B cell (primary cell): ENCODE results near the gene SYNPR. TPM values are rescaled to one million over a fixed set of nuclear protein-coding genes. Genes with fewer than 3 reads are reported as not detected.

Experiments used
- ATAC-seq: fragments of 200-7000 bp; cut with Tn5 transposase; one replicate; pipeline ENCODE4 v1.10.0; 2021; ENCODE audit warnings: low read depth, mild to moderate bottlenecking, moderate number of reproducible peaks, moderate library complexity
- CTCF ChIA-PET: fragments of 350-600 bp; sonication (Branson Sonifier 250); formaldehyde crosslinking; loops from one replicate; lab custom pipeline; 2021; ENCODE audit warnings: antibody characterized with exemption, inconsistent platforms; lab: Charles Lee
- POLR2A ChIA-PET: fragments of 350-600 bp; sonication (Branson Sonifier 250); formaldehyde crosslinking; loops from one replicate; lab custom pipeline; 2021; ENCODE audit warnings: antibody characterized with exemption; lab: Charles Lee
- DNase-seq: peaks from one replicate; pipeline ENCODE4 v3.0.0; 2013
- H2AFZ ChIP-seq: 2 replicates; pipeline ENCODE4 v1.6.1; 2012; ENCODE audit warnings: mild to moderate bottlenecking, low read depth, low read length; ENCODE audit not compliant: insufficient read depth, poor library complexity, severe bottlenecking
- H3K27ac ChIP-seq, 2 donors: 1 replicate in 1 of 2; 2 replicates in 1 of 2; pipeline ENCODE4 v1.5.1; 2012 to 2013; ENCODE audit warnings: low read length in 2 of 2, mild to moderate bottlenecking in 2 of 2, moderate library complexity in 1 of 2
- H3K27me3 ChIP-seq, 4 experiments: fragments of 200-600 bp in 1 of 4; sonication (generic) in 1 of 4; replicated peaks in 1 of 4; 1 replicate in 2 of 4; 2 replicates in 2 of 4; pipeline versions ENCODE4 v1.6.1 to v1.7.0; 2013 to 2016; ENCODE audit warnings: low read length in 3 of 4, mild to moderate bottlenecking in 2 of 4, mixed read lengths in 1 of 4, moderate library complexity in 1 of 4; ENCODE audit not compliant: insufficient read depth in 4 of 4, control insufficient read depth in 3 of 4; ENCODE audit errors: control extremely low read depth in 1 of 4
- H3K36me3 ChIP-seq, 2 experiments: replicated peaks in 1 of 2; 1 replicate in 1 of 2; 2 replicates in 1 of 2; pipeline versions ENCODE4 v1.6.1 to v1.7.1; 2013; ENCODE audit warnings: low read length in 1 of 2; ENCODE audit not compliant: insufficient read depth in 2 of 2, control insufficient read depth in 1 of 2; ENCODE audit errors: control extremely low read depth in 1 of 2, extremely low read depth in 1 of 2
- H3K4me1 ChIP-seq, 2 donors: fragments of 200-600 bp in 1 of 2; sonication (generic) in 1 of 2; 1 replicate in 1 of 2; 2 replicates in 1 of 2; pipeline versions ENCODE4 v1.5.1 to v1.6.1; 2013 to 2017; ENCODE audit warnings: low read length in 2 of 2; ENCODE audit not compliant: control insufficient read depth in 2 of 2, insufficient read depth in 2 of 2
- H3K4me2 ChIP-seq: replicated peaks from 2 replicates; pipeline ENCODE3; 2012; ENCODE audit warnings: mild to moderate bottlenecking, low read depth, low read length; ENCODE audit not compliant: poor library complexity, severe bottlenecking
- H3K4me3 ChIP-seq, 5 experiments: fragments of 200-600 bp in 1 of 5; sonication (generic) in 1 of 5; 1 replicate in 3 of 5; 2 replicates in 2 of 5; pipeline versions ENCODE4 v1.5.1 to v1.7.0; 2011 to 2016; ENCODE audit warnings: low read length in 4 of 5, mild to moderate bottlenecking in 4 of 5, low read depth in 2 of 5, control low read depth in 1 of 5, moderate library complexity in 1 of 5; ENCODE audit not compliant: insufficient read depth in 1 of 5; ENCODE audit errors: control extremely low read depth in 1 of 5, extremely low read depth in 1 of 5
- H3K79me2 ChIP-seq: fragments of 200-600 bp; sonication (generic); one replicate; pipeline ENCODE4 v1.6.0; 2016; ENCODE audit warnings: low read length; ENCODE audit not compliant: control insufficient read depth, insufficient read depth
- H3K9ac ChIP-seq: fragments of 200-600 bp; sonication (generic); 2 replicates; pipeline ENCODE4 v1.6.1; 2017; ENCODE audit warnings: mild to moderate bottlenecking, low read length, moderate library complexity
- H3K9me3 ChIP-seq, 3 donors: one replicate each; pipeline versions ENCODE4 v1.6.1 to v1.7.1; 2013; ENCODE audit warnings: low read length in 2 of 3; ENCODE audit not compliant: control insufficient read depth in 2 of 3, insufficient read depth in 1 of 3; ENCODE audit errors: control extremely low read depth in 1 of 3
- H4K20me1 ChIP-seq: 2 replicates; pipeline ENCODE4 v1.6.0; 2012; ENCODE audit warnings: mild to moderate bottlenecking, low read length; ENCODE audit not compliant: insufficient read depth, control insufficient read depth, poor library complexity, severe bottlenecking
- H3K27ac Mint-ChIP-seq: one replicate; pipeline ENCODE4 v1.8.0; 2021; ENCODE audit warnings: mixed read lengths
- H3K27me3 Mint-ChIP-seq: one replicate; pipeline ENCODE4 v1.8.0; 2021; ENCODE audit warnings: mixed read lengths
- H3K4me1 Mint-ChIP-seq: one replicate; pipeline ENCODE4 v1.8.0; 2021; ENCODE audit warnings: mixed read lengths
- H3K4me3 Mint-ChIP-seq: one replicate; pipeline ENCODE4 v1.8.0; 2021; ENCODE audit warnings: mixed read lengths
- H3K9me3 Mint-ChIP-seq: one replicate; pipeline ENCODE4 v1.8.0; 2022; ENCODE audit warnings: mixed read lengths; ENCODE audit not compliant: insufficient read depth
- CTCF ChIP-seq: fragments of 200-600 bp; IDR thresholded peaks from one replicate; pipeline ENCODE4 v1.8.0; 2022; ENCODE audit warnings: antibody characterized with exemption, mild to moderate bottlenecking
- EZH2 ChIP-seq: IDR thresholded peaks from 2 replicates; pipeline ENCODE4 v1.6.1; 2012; ENCODE audit warnings: borderline replicate concordance, low read depth, mild to moderate bottlenecking, moderate library complexity, low read length; ENCODE audit not compliant: insufficient read depth, poor library complexity, severe bottlenecking
- WGBS: methylation state at CpG from one replicate; pipeline ENCODE4 v1.1.5; 2013; ENCODE audit warnings: missing lambda C conversion rate; ENCODE audit not compliant: insufficient coverage; 5-methylcytosine and 5-hydroxymethylcytosine counted together
- intact Hi-C: fragments of 100-400 bp; cut with micrococcal nuclease; formaldehyde crosslinking; loops from one replicate; pipeline ENCODE4 v1.10.0; 2022
- polyA plus RNA-seq: library from polyadenylated mRNA; depleted of rRNA; stranded (reverse); fragments of >200 nt; gene quantifications from 2 replicates; pipeline ENCODE4 v1.2.3, GENCODE V29; 2012
- total RNA-seq, 2 donors: library from RNA; stranded (reverse); fragments of 120-200 nt in 1 of 2; gene quantifications; 1 replicate in 1 of 2; 2 replicates in 1 of 2; pipeline versions ENCODE4 v1.2.3 to v1.2.4, GENCODE V29; 2013 to 2022

Gene SYNPR
- total and polyA plus RNA-seq, 2 donors (not counting 1 experiment from before 2014, with no cell fraction given), result not detected

GRCh38 chr3:63441262-63441661 lies 163.2 kb downstream of the SYNPR start:
- Histone ChIP-seq H3K9me3 (no peaks in the 10 kb centered on the region), H3K4me3 (no peak overlapping the region), H2AFZ (no peak overlapping the region), H4K20me1 (no peaks in the 10 kb centered on the region), H3K79me2 (no peaks in the 10 kb centered on the region), H3K9ac (no peak overlapping the region), H3K36me3 (no peaks in the 10 kb centered on the region), H3K27ac (no peak overlapping the region), H3K4me2 (no peak overlapping the region), H3K27me3 (peaks cover 0 to 3% (median 0%) of the 10 kb centered on the region in 4 experiments), H3K4me1 (no peaks in the 10 kb centered on the region)
- intact Hi-C loops, result no loop called here
- ATAC-seq (no peak), DNase-seq (no peak)
- TF ChIP-seq CTCF, result no peak
- TF ChIP-seq EZH2, result no peak
- H3K9me3 Mint-ChIP-seq, result no peaks in the 10 kb centered on the region
- no peak overlapping the region for H3K27ac Mint-ChIP-seq
- WGBS, result 57% methylated on average over 1 of the region's 2 CpGs
- H3K4me3 Mint-ChIP-seq, result no peak overlapping the region
- no peaks in the 10 kb centered on the region for H3K4me1 Mint-ChIP-seq
- POLR2A ChIA-PET, result no interaction called here
- CTCF ChIA-PET, result no interaction called here
- H3K27me3 Mint-ChIP-seq, result peaks cover 14% of the 10 kb centered on the region

- no peaks in the 10 kb centered on the region for H3K4me1 Mint-ChIP-seq
- CTCF ChIA-PET, result no interaction called here
These were observed 164.8 kb downstream of the SYNPR start for GRCh38 chr3:63442918-63443317.

More at GRCh38 chr3:63442918-63443317, 164.8 kb downstream of the SYNPR start:
- H3K27me3 ChIP-seq, result peaks cover 0 to 3% (median 0%) of the 10 kb centered on the region in 4 experiments
- Mint-ChIP-seq H3K9me3 (no peaks in the 10 kb centered on the region), H3K27ac (no peak overlapping the region), H3K4me3 (no peak overlapping the region), H3K27me3 (peaks cover 10% of the 10 kb centered on the region)
- H3K4me1 ChIP-seq, result no peaks in the 10 kb centered on the region
- POLR2A ChIA-PET, result no interaction called here
- no peaks in the 10 kb centered on the region for H3K9me3 ChIP-seq
- no peak overlapping the region for H3K9ac ChIP-seq
- no peaks in the 10 kb centered on the region for H3K79me2 ChIP-seq
- no peak overlapping the region for H3K27ac ChIP-seq
- TF ChIP-seq EZH2, result no peak
- TF ChIP-seq CTCF, result no peak
- intact Hi-C loops, result no loop called here
- ATAC-seq (no peak), DNase-seq (no peak)
- no peaks in the 10 kb centered on the region for H4K20me1 ChIP-seq
- WGBS, result 20% methylated on average over 2 of the region's 3 CpGs
- no peaks in the 10 kb centered on the region for H3K36me3 ChIP-seq
- H3K4me2 ChIP-seq, result no peak overlapping the region
- no peak overlapping the region for H3K4me3 ChIP-seq
- no peak overlapping the region for H2AFZ ChIP-seq
